ENCODE data around the gene TOE1.

Gene TOE1

GRCh38 chr1:45332346-45332720 lies 7.6 kb upstream of the TOE1 start:
- Mint-ChIP-seq H3K9me3 (no peaks in the 10 kb centered on the region), H3K36me3 (ENCODE audit: low read depth) (peaks cover 21% of the 10 kb centered on the region), H3K4me3 (no peak overlapping the region), H3K4me1 (ENCODE audit: low read depth) (peaks cover 18% of the 10 kb centered on the region), H3K27me3 (ENCODE audit: low read depth) (no peaks in the 10 kb centered on the region), H3K27ac (no peak overlapping the region)
- no peak for DNase-seq (ENCODE audit: low spot score)

GRCh38 chr1:45334308-45335245 lies 5.4 kb upstream of the TOE1 start:
- no peak for DNase-seq (ENCODE audit: low spot score)
- Mint-ChIP-seq H3K36me3 (ENCODE audit: low read depth) (peaks cover 28% of the 10 kb centered on the region), H3K4me3 (no peak overlapping the region)

GRCh38 chr1:45335855-45336324 lies 4.1 kb upstream of the TOE1 start:
- no peak for DNase-seq (ENCODE audit: low spot score)
- H3K27ac Mint-ChIP-seq = no peak overlapping the region
- H3K27me3 Mint-ChIP-seq (ENCODE audit: low read depth) = no peaks in the 10 kb centered on the region
- H3K36me3 Mint-ChIP-seq (ENCODE audit: low read depth) = peaks cover 29% of the 10 kb centered on the region
- no peak overlapping the region for H3K4me3 Mint-ChIP-seq
- peaks cover 26% of the 10 kb centered on the region for H3K4me1 Mint-ChIP-seq (ENCODE audit: low read depth)
- H3K9me3 Mint-ChIP-seq = peaks cover 5% of the 10 kb centered on the region

More at GRCh38 chr1:45334308-45335245, 5.4 kb upstream of the TOE1 start:
- peaks cover 5% of the 10 kb centered on the region for H3K9me3 Mint-ChIP-seq
- no peaks in the 10 kb centered on the region for H3K27me3 Mint-ChIP-seq (ENCODE audit: low read depth)
- peaks cover 23% of the 10 kb centered on the region for H3K4me1 Mint-ChIP-seq (ENCODE audit: low read depth)
- peak overlapping the region; percentile 56 for H3K27ac Mint-ChIP-seq

GRCh38 chr1:45337630-45338325 lies 2.2 kb upstream of the TOE1 start:
- Mint-ChIP-seq H3K4me3 (peak overlapping the region; percentile 20), H3K9me3 (peaks cover 5% of the 10 kb centered on the region), H3K4me1 (ENCODE audit: low read depth) (peaks cover 42% of the 10 kb centered on the region), H3K36me3 (ENCODE audit: low read depth) (peaks cover 41% of the 10 kb centered on the region), H3K27ac (no peak overlapping the region), H3K27me3 (ENCODE audit: low read depth) (no peaks in the 10 kb centered on the region)
- DNase-seq (ENCODE audit: low spot score) = no peak

- Mint-ChIP-seq H3K27ac (peak overlapping the region; percentile 99), H3K36me3 (ENCODE audit: low read depth) (peaks cover 47% of the 10 kb centered on the region), H3K4me3 (peak overlapping the region; percentile 99), H3K9me3 (peaks cover 5% of the 10 kb centered on the region), H3K27me3 (ENCODE audit: low read depth) (no peaks in the 10 kb centered on the region), H3K4me1 (ENCODE audit: low read depth) (peaks cover 30% of the 10 kb centered on the region)
- no peak for DNase-seq (ENCODE audit: low spot score)
Measured at GRCh38 chr1:45340816-45341466, 971 bp downstream of the TOE1 start.

- no peak for DNase-seq (ENCODE audit: low spot score)
- Mint-ChIP-seq H3K4me1 (ENCODE audit: low read depth) (peaks cover 23% of the 10 kb centered on the region), H3K27me3 (ENCODE audit: low read depth) (no peaks in the 10 kb centered on the region), H3K36me3 (ENCODE audit: low read depth) (peaks cover 40% of the 10 kb centered on the region), H3K4me3 (no peak overlapping the region), H3K9me3 (no peaks in the 10 kb centered on the region), H3K27ac (no peak overlapping the region)
Measured at GRCh38 chr1:45344499-45344898, 4.5 kb downstream of the TOE1 start.

GRCh38 chr1:45345014-45345413 lies 5.0 kb downstream of the TOE1 start:
- no peak overlapping the region for H3K4me3 Mint-ChIP-seq
- peaks cover 22% of the 10 kb centered on the region for H3K4me1 Mint-ChIP-seq (ENCODE audit: low read depth)
- peaks cover 37% of the 10 kb centered on the region for H3K36me3 Mint-ChIP-seq (ENCODE audit: low read depth)
- H3K27ac Mint-ChIP-seq = no peak overlapping the region
- no peaks in the 10 kb centered on the region for H3K9me3 Mint-ChIP-seq
- no peaks in the 10 kb centered on the region for H3K27me3 Mint-ChIP-seq (ENCODE audit: low read depth)
- DNase-seq (ENCODE audit: low spot score) = no peak

GRCh38 chr1:45346473-45346872 lies 6.5 kb downstream of the TOE1 start:
- Mint-ChIP-seq H3K4me1 (ENCODE audit: low read depth) (peaks cover 21% of the 10 kb centered on the region), H3K36me3 (ENCODE audit: low read depth) (peaks cover 31% of the 10 kb centered on the region), H3K27me3 (ENCODE audit: low read depth) (no peaks in the 10 kb centered on the region), H3K9me3 (no peaks in the 10 kb centered on the region), H3K27ac (no peak overlapping the region), H3K4me3 (no peak overlapping the region)
- no peak for DNase-seq (ENCODE audit: low spot score)

GRCh38 chr1:45348020-45348419 lies 8.1 kb downstream of the TOE1 start:
- no peak overlapping the region for H3K27ac Mint-ChIP-seq
- DNase-seq (ENCODE audit: low spot score) = no peak
- no peaks in the 10 kb centered on the region for H3K27me3 Mint-ChIP-seq (ENCODE audit: low read depth)
- H3K4me1 Mint-ChIP-seq (ENCODE audit: low read depth) = peaks cover 12% of the 10 kb centered on the region
- H3K9me3 Mint-ChIP-seq = no peaks in the 10 kb centered on the region
- H3K4me3 Mint-ChIP-seq = no peak overlapping the region
- peaks cover 17% of the 10 kb centered on the region for H3K36me3 Mint-ChIP-seq (ENCODE audit: low read depth)

- H3K4me3 Mint-ChIP-seq = no peak overlapping the region
- no peak for DNase-seq (ENCODE audit: low spot score)
- H3K36me3 Mint-ChIP-seq (ENCODE audit: low read depth) = peaks cover 12% of the 10 kb centered on the region
- H3K27me3 Mint-ChIP-seq (ENCODE audit: low read depth) = no peaks in the 10 kb centered on the region
- no peak overlapping the region for H3K27ac Mint-ChIP-seq
- peaks cover 12% of the 10 kb centered on the region for H3K4me1 Mint-ChIP-seq (ENCODE audit: low read depth)
- H3K9me3 Mint-ChIP-seq = no peaks in the 10 kb centered on the region
Measured at GRCh38 chr1:45348609-45348965, 8.6 kb downstream of the TOE1 start.

- no peak overlapping the region for H3K4me3 Mint-ChIP-seq
- no peak overlapping the region for H3K27ac Mint-ChIP-seq
- no peak for DNase-seq (ENCODE audit: low spot score)
- peaks cover 10% of the 10 kb centered on the region for H3K36me3 Mint-ChIP-seq (ENCODE audit: low read depth)
- peaks cover 12% of the 10 kb centered on the region for H3K4me1 Mint-ChIP-seq (ENCODE audit: low read depth)
- no peaks in the 10 kb centered on the region for H3K9me3 Mint-ChIP-seq
- no peaks in the 10 kb centered on the region for H3K27me3 Mint-ChIP-seq (ENCODE audit: low read depth)
Measured at GRCh38 chr1:45348966-45349677, 9.2 kb downstream of the TOE1 start.

- Mint-ChIP-seq H3K27me3 (ENCODE audit: low read depth) (no peaks in the 10 kb centered on the region), H3K36me3 (ENCODE audit: low read depth) (no peaks in the 10 kb centered on the region), H3K9me3 (no peaks in the 10 kb centered on the region), H3K4me1 (ENCODE audit: low read depth) (peaks cover 12% of the 10 kb centered on the region), H3K4me3 (no peak overlapping the region), H3K27ac (no peak overlapping the region)
- no peak for DNase-seq (ENCODE audit: low spot score)
Measured at GRCh38 chr1:45351508-45351907, 11.5 kb downstream of the TOE1 start.

GRCh38 chr1:45353685-45354084 lies 13.7 kb downstream of the TOE1 start:
- no peak overlapping the region for H3K27ac Mint-ChIP-seq
- H3K4me3 Mint-ChIP-seq = no peak overlapping the region
- no peaks in the 10 kb centered on the region for H3K36me3 Mint-ChIP-seq (ENCODE audit: low read depth)
- no peaks in the 10 kb centered on the region for H3K27me3 Mint-ChIP-seq (ENCODE audit: low read depth)
- no peaks in the 10 kb centered on the region for H3K9me3 Mint-ChIP-seq
- H3K4me1 Mint-ChIP-seq (ENCODE audit: low read depth) = peaks cover 12% of the 10 kb centered on the region
- DNase-seq (ENCODE audit: low spot score) = no peak
